Ishikawa (cell line): ENCODE data around the gene ATF7.

ENCODE experiments used
- CEBPB ChIP-seq: IDR thresholded peaks from 2 replicates; pipeline ENCODE4 v1.6.1; 2012
- CREB1 ChIP-seq: IDR thresholded peaks from 2 replicates; pipeline ENCODE4 v1.6.1; 2012; ENCODE audit warnings: low read depth
- EP300 ChIP-seq: IDR thresholded peaks from 2 replicates; pipeline ENCODE4 v1.6.1; 2012; ENCODE audit warnings: borderline replicate concordance
- FOXM1 ChIP-seq: IDR thresholded peaks from 2 replicates; pipeline ENCODE4 v1.6.1; 2012; ENCODE audit warnings: low read depth, borderline replicate concordance
- NFIC ChIP-seq: IDR thresholded peaks from 2 replicates; pipeline ENCODE4 v1.6.1; 2012
- RAD21 ChIP-seq: IDR thresholded peaks from 2 replicates; pipeline ENCODE4 v1.6.1; 2012; ENCODE audit warnings: low read depth
- REST ChIP-seq: IDR thresholded peaks from 2 replicates; pipeline ENCODE4 v1.6.1; 2012; ENCODE audit warnings: low read depth, mild to moderate bottlenecking
- TAF1 ChIP-seq: IDR thresholded peaks from 2 replicates; pipeline ENCODE4 v1.6.1; 2012; ENCODE audit warnings: low read depth, mild to moderate bottlenecking
- ZBTB7A ChIP-seq: IDR thresholded peaks from 2 replicates; pipeline ENCODE4 v1.6.1; 2012; ENCODE audit warnings: low read depth
- TF ChIP-seq, protein P1 (sequence below): IDR thresholded peaks from 2 replicates; pipeline ENCODE4 v1.6.1; 2012

- no peak for TF ChIP-seq EP300
- TF ChIP-seq TAF1 = no peak
- TF ChIP-seq FOXM1 = no peak
- no peak for TF ChIP-seq CREB1
- no peak for TF ChIP-seq ZBTB7A
- TF ChIP-seq REST = no peak
- TF ChIP-seq, protein P1, sequence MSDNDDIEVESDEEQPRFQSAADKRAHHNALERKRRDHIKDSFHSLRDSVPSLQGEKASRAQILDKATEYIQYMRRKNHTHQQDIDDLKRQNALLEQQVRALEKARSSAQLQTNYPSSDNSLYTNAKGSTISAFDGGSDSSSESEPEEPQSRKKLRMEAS = no peak
- TF ChIP-seq RAD21 = no peak
- no peak for TF ChIP-seq CEBPB
- no peak for TF ChIP-seq NFIC
Measured at GRCh38 chr12:53514628-53515290, 111.4 kb downstream of the ATF7 start.
